Heart right ventricle (tissue), 16 donors: Measurements from ENCODE around the gene RESP18. TPM values are rescaled to one million over a fixed set of nuclear protein-coding genes. Genes with fewer than 3 reads are reported as not detected.

Experiments
- ATAC-seq, 8 donors: fragments of 200-7000 bp; cut with Tn5 transposase; one replicate each; pipeline ENCODE4 v1.9.1; 2020; ENCODE audit warnings: mild to moderate bottlenecking in 8 of 8, moderate library complexity in 8 of 8, moderate number of reproducible peaks in 1 of 8
- DNase-seq, 2 donors: peaks; one replicate each; pipeline ENCODE4 v3.0.0-alpha.2; 2020
- H3K27ac ChIP-seq, 10 donors: fragments of 200-600 bp; sonication (generic) in 2 of 10; one replicate each; pipeline versions ENCODE4 v1.5.0 to v1.8.0; 2020 to 2022; ENCODE audit warnings: mild to moderate bottlenecking in 3 of 10
- H3K27me3 ChIP-seq, 7 donors: fragments of 200-600 bp; one replicate each; pipeline ENCODE4 v1.8.0; 2021 to 2022; ENCODE audit warnings: mild to moderate bottlenecking in 2 of 7
- H3K36me3 ChIP-seq, 9 donors: fragments of 200-600 bp; sonication (generic) in 1 of 9; one replicate each; pipeline versions ENCODE4 v1.5.0 to v1.8.0; 2020 to 2022; ENCODE audit warnings: mild to moderate bottlenecking in 2 of 9
- H3K4me1 ChIP-seq, 9 donors: fragments of 200-600 bp; sonication (generic) in 1 of 9; one replicate each; pipeline versions ENCODE4 v1.5.0 to v1.8.0; 2020 to 2022; ENCODE audit warnings: mild to moderate bottlenecking in 4 of 9
- H3K4me3 ChIP-seq, 10 donors: fragments of 200-600 bp; sonication (generic) in 2 of 10; one replicate each; pipeline versions ENCODE4 v1.5.0 to v1.8.0; 2020 to 2022; ENCODE audit warnings: mild to moderate bottlenecking in 7 of 10, moderate library complexity in 2 of 10
- H3K9me3 ChIP-seq, 11 donors: fragments of 200-600 bp in 10 of 11; sonication (generic) in 2 of 11; one replicate each; pipeline versions ENCODE4 v1.5.0 to v1.8.0; 2013 to 2022; ENCODE audit warnings: mild to moderate bottlenecking in 2 of 11, control low read depth in 1 of 11, moderate library complexity in 1 of 11
- CTCF ChIP-seq, 9 donors: fragments of 200-600 bp; sonication (generic) in 2 of 9; IDR thresholded peaks; one replicate each; pipeline versions ENCODE4 v1.5.0 to v1.8.0; 2021 to 2022; ENCODE audit warnings: antibody characterized with exemption in 9 of 9, mild to moderate bottlenecking in 5 of 9, moderate library complexity in 1 of 9
- WGBS, 2 donors: extraction: QIAGEN DNeasy Blood & Tissue Kit; methylation state at CpG; one replicate each; pipeline ENCODE4 v1.1.7; 2013; ENCODE audit warnings: inconsistent platforms in 1 of 2; 5-methylcytosine and 5-hydroxymethylcytosine counted together
- intact Hi-C, 10 donors: fragments of 100-400 bp; cut with DNase I; formaldehyde crosslinking; loops; one replicate each; pipeline versions ENCODE4 v1.11.1 to v1.14.2; 2022
- polyA plus RNA-seq, 2 donors: library from polyadenylated mRNA; stranded (reverse); fragments of 200-250 nt; gene quantifications; one replicate each; pipeline ENCODE4 v1.2.3, GENCODE V29; 2013
- total RNA-seq, 10 donors: library from RNA; stranded (reverse); fragmentation: NEBNext Ultra II Directional in 3 of 10; extraction: Animal tissue kit (Norgen Biotek cat#: 25700) in 3 of 10; gene quantifications; one replicate each; pipeline versions ENCODE4 v1.2.1 to v1.2.4, GENCODE V29; 2021 to 2023
- donor health status: Arrhythmogenic right ventricular cardiomyopathy.
- donor health status: ischemic (EF 13 %, LVEDD 7.1; RV severe dilation, severe dysfunction).
- donor health status: healthy with polysubstance abuse.
- donor health status: DM: no; HTN: yes; CAD: no.
- donor health status: DM: no; HTN: no; CAD: no.
- donor health status: ischemic (EF 25% LVEDD 6.9; RV normal size, moderate dysfunction).
- donor health status: ischemic (EF 25% LVEDD 5.7; RV mildly dilated, moderate dysfunction).
- donor health status: healthy.
- donor health status: DM: yes; HTN: yes; CAD: no.
- donor health status: Ischemic cardiomyopathy.
- donor health status: ischemic (EF 35%, LVEDD 5.7; RV mildly dilated, moderate dysfunction).
- donor health status: nonischemic (EF 11% LVEDD 7.7; RV severe dilation, severe dysfunction).
- donor health status: DM: yes; HTN: yes; CAD: no.
- donor health status: PGD.
- donor health status: ischemic (EF 29% LVEDD 5.4; RV normal size, mild dysfunction).
- donor health status: nonischemic (EF 23%, LVEDD 6.1; RV moderate dilation, normal function).

The RESP18 gene
- total and polyA plus RNA-seq, 12 donors = not detected

GRCh38 chr2:219369447-219369861 is 36.9 kb upstream of the RESP18 start:
- TF ChIP-seq CTCF (IDR thresholded peaks at IDR 0.05) = no peak
- no peaks in the 10 kb centered on the region for H3K9me3 ChIP-seq
- peaks cover 0 to 21% (median 14%) of the 10 kb centered on the region in 9 donors for H3K4me1 ChIP-seq
- DNase-seq (peak; percentile 50 to 51), ATAC-seq (peak; percentile 54 to 76 (median 66))
- H3K36me3 ChIP-seq = peaks cover 0 to 20% (median 13%) of the 10 kb centered on the region in 9 donors
- H3K27me3 ChIP-seq = no peaks in the 10 kb centered on the region
- 26 to 38% methylated on average over 2 of the region's 2 CpGs for WGBS, 2 donors
- intact Hi-C loops = loop anchor here in 1 of 10 donors (10.0 kb wide), 1 partner anchor 195 kb away; the partner anchor contains the start of genes CNPPD1, RETREG2 and SLC23A3
- H3K4me3 ChIP-seq = peak overlapping the region in 1 of 10 donors; percentile 19
- H3K27ac ChIP-seq = peak overlapping the region in 8 of 10 donors; percentile 14 to 71 (median 60)

- peak; percentile 75 to 94 (median 90) for ATAC-seq
- peak in 1 of 2 donors; percentile 45 for DNase-seq
- H3K27ac ChIP-seq = peak overlapping the region; percentile 14 to 71 (median 54)
- no peak for TF ChIP-seq CTCF (IDR thresholded peaks at IDR 0.05)
- no peaks in the 10 kb centered on the region for H3K9me3 ChIP-seq
- peaks cover 0 to 13% (median 6%) of the 10 kb centered on the region in 9 donors for H3K36me3 ChIP-seq
- H3K4me3 ChIP-seq = peak overlapping the region in 5 of 10 donors; percentile 2 to 24 (median 19)
- intact Hi-C loops = loop anchor here in 1 of 10 donors (10.0 kb wide), 1 partner anchor 194 kb away; the partner anchor contains the start of genes CNPPD1, RETREG2 and SLC23A3
- H3K27me3 ChIP-seq = no peaks in the 10 kb centered on the region
- H3K4me1 ChIP-seq = peaks cover 0 to 21% (median 14%) of the 10 kb centered on the region in 9 donors
- 32 to 51% methylated on average over 3 of the region's 3 CpGs for WGBS, 2 donors
These were observed 36.2 kb upstream of the RESP18 start for GRCh38 chr2:219368690-219369191.

GRCh38 chr2:219362524-219363164 is 30.1 kb upstream of the RESP18 start:
- intact Hi-C loops = loop anchor here in 1 of 10 donors (10.0 kb wide), 1 partner anchor 188 kb away; the partner anchor contains the start of genes CNPPD1, RETREG2 and SLC23A3
- ATAC-seq (peak; percentile 61 to 90 (median 74)), DNase-seq (peak; percentile 50 to 58)
- Histone ChIP-seq H3K27me3 (peaks cover 9 to 26% (median 19%) of the 10 kb centered on the region in 7 donors), H3K4me3 (no peak overlapping the region), H3K27ac (no peak overlapping the region), H3K4me1 (peaks cover 0 to 24% (median 11%) of the 10 kb centered on the region in 9 donors), H3K36me3 (no peaks in the 10 kb centered on the region), H3K9me3 (no peaks in the 10 kb centered on the region)
- WGBS, 2 donors = 41 to 55% methylated on average over 3 of the region's 3 CpGs
- TF ChIP-seq CTCF (IDR thresholded peaks at IDR 0.05) = no peak

GRCh38 chr2:219362072-219362471 is 29.5 kb upstream of the RESP18 start:
- ATAC-seq = no peak
- 95% methylated on average over 5 of the region's 5 CpGs for WGBS, 2 donors

More at GRCh38 chr2:219362072-219362471, 29.5 kb upstream of the RESP18 start:
- no peak for DNase-seq
- intact Hi-C loops = loop anchor here in 1 of 10 donors (10.0 kb wide), 1 partner anchor 187 kb away; the partner anchor contains the start of genes CNPPD1, RETREG2 and SLC23A3
- no peak overlapping the region for H3K27ac ChIP-seq
- no peaks in the 10 kb centered on the region for H3K9me3 ChIP-seq
- peaks cover 9 to 32% (median 24%) of the 10 kb centered on the region in 7 donors for H3K27me3 ChIP-seq
- no peak overlapping the region for H3K4me3 ChIP-seq
- H3K4me1 ChIP-seq = peaks cover 0 to 30% (median 11%) of the 10 kb centered on the region in 9 donors
- no peak for TF ChIP-seq CTCF (IDR thresholded peaks at IDR 0.05)
- no peaks in the 10 kb centered on the region for H3K36me3 ChIP-seq
